Right hindlimb (tissue), 1 donor: ENCODE measurements around the gene TMEM255B.
"Not testable (repeated sequence)": the region's sequence is repeated elsewhere in the genome, so short reads cannot be mapped to it uniquely, and the experiment has no call there.

Experiments used
- DNase-seq: peaks from one replicate; pipeline ENCODE4 v3.0.0-alpha.2; 2018

TMEM255B gene

GRCh38 chr13:113735194-113735593 lies 23.8 kb upstream of the TMEM255B start:
- DNase-seq, result no peak

DNA sequence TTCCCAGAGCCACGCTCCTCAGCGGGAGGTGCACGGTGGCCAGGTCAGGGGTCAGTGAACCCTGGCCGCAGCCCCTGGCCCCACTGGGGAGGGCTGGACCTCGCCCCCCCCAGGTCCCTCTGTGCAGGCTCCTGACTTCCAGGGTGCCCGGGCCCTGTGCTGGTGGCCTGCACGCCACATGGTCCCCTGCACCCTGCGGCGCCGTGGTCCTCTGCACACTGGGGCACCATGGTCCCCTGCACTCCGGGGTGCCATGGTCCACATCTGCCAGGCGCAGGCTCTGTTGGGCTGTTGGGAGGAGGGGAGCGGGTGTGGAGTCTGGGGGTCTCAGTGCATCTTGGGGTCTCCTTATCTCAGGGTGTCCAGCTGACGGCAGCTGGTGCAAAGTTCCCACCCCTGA lies 23.3 kb upstream of the TMEM255B start:
- no peak for DNase-seq

- no peak for DNase-seq
Observed at GRCh38 chr13:113736258-113736731, 22.7 kb upstream of the TMEM255B start.

DNA sequence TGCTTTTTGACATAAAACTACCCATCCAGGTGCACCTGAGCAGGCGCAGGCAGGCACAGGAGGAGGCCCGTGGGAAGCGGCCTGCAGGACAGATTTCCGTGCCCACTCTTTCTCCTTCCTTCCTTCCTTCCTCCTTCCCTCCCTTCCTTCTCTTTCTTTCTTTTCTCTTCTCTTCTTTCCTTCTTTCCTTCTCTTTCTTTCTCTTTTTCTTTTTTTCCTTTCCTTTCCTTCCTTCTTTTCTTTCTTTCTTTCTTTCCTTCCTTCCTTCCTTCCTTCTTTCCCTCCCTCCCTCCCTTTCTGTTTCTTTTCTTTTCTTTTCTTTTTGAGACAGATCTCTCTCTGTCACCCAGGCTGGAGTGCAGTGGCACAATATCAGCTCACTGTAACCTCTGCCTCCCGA lies 21.2 kb upstream of the TMEM255B start:
- DNase-seq, result no peak

DNA sequence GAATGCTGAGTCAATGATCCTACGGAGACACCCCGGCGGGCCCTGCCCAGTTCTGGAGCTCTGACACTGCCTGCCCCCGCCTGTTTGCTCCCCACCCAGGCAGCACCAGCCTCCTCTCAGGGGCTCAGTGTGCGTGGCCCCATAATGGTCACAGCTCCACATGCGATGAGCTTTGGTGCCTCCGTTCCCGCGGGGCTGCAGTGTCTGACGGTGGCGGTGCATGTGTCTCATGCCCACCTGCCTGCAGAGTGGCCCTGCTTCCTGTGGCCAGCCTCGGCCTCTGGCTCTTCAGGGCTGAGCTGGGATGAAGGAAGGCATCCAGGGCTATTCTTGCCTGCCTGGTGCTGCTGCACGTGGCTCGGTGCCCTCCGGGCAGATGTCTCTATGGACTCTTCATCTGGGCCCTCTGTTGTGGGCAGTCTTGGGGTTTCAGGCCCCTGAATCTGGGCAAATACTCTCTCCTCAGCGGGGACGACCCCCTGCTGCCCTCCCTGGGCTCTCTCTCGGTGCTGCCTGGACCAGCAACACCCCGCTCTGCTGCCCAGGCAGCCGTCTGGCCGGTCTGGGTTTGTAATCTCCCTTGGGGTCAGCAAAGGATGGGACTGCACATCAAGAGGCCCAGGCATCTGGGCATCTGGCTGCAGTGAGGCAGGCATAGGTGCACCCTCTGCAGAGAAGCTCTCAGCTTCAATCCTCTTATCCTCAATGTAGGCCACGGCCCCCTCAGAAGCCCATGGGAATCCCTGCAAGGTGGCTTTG lies 19.3 kb upstream of the TMEM255B start:
- DNase-seq, result no peak

DNA sequence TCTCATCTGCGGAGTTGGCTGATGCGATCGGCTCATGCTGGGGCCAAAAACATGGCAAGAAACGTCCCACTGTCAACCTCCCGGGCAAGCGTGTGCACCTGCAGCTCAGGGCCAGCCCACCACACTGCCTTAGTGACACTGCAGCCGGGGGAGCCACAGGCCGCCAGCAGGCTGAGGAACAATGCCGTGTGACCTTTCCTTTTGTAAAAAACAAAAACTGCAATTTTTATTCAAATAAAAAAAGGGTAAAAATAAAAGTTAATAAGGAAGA lies 18.8 kb upstream of the TMEM255B start:
- no peak for DNase-seq

DNA sequence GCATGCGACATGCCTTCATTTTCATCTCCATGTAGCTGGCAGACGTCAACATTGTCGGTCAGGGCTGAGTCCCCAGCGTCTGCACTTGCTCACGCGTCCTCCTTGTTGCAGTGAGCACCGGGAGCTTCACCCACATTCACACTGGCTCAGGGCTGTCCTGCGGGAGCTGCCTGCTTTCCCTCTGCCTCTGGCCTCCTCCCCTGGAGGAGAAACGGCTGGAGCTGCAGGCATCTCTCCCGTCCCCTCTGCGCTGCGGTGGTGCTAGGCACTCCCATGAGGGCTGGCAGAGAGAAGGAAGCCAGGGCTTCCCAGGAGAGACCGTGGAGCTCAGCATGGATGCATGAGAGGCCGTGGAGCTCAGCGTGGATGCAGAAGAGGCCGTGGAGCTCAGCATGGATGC lies 18.4 kb upstream of the TMEM255B start:
- no peak for DNase-seq

DNA sequence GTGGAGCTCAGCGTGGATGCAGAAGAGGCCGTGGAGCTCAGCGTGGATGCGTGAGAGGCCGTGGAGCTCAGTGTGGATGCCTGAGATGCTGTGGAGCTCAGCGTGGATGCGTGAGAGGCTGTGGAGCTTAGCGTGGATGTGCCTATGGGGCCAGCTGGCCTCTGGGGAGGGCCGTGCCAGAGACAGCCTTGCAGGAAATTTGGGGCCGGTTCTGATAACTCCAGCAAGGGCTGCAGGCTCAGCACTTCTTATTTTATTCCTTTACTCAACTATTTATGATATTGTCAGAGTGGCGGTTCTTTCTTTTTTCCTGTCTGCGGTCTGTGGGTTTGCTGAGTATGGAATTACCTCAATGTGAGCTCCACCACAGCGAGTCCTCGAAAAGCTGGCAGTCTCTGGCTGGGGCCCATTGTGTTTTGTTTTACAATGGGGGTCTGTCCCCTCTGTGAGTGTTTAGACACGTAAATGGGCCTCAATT lies 17.8 kb upstream of the TMEM255B start:
- DNase-seq, result no peak

- DNase-seq, result peak; percentile 66
Observed at GRCh38 chr13:113742000-113742441, 17.0 kb upstream of the TMEM255B start.

DNA sequence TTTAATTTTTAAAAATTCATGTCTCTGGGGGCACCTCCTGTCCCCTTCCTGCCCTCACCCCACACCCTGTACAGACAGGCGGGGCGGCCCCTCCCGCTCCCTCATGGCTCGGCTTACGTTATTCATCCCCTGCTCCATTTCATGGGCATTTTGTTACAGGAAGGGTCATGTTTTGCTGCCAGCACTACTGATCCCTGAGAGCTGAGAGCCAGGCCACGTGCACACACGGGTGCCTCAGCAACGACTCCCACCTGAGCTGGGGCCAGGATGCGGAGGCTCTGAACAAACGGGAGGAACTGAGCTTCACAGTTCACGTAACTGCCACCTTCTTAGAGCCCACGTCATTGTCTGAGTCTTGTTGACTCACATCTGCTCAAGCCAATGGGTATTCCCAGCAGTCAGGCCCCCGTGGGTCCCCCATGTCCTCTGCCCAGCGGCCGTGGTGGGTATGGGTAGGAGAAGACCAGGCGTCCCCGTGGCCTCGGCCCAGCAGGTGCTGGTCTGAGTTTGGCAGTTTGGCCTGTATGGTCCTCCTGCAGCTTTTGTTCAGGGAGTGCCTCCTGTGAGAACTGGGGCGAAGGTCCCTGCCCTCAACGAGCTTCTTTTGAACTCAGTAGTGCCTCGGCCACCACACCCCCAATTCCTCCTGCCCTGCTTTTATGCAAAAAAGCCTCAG lies 16.4 kb upstream of the TMEM255B start:
- no peak for DNase-seq

DNA sequence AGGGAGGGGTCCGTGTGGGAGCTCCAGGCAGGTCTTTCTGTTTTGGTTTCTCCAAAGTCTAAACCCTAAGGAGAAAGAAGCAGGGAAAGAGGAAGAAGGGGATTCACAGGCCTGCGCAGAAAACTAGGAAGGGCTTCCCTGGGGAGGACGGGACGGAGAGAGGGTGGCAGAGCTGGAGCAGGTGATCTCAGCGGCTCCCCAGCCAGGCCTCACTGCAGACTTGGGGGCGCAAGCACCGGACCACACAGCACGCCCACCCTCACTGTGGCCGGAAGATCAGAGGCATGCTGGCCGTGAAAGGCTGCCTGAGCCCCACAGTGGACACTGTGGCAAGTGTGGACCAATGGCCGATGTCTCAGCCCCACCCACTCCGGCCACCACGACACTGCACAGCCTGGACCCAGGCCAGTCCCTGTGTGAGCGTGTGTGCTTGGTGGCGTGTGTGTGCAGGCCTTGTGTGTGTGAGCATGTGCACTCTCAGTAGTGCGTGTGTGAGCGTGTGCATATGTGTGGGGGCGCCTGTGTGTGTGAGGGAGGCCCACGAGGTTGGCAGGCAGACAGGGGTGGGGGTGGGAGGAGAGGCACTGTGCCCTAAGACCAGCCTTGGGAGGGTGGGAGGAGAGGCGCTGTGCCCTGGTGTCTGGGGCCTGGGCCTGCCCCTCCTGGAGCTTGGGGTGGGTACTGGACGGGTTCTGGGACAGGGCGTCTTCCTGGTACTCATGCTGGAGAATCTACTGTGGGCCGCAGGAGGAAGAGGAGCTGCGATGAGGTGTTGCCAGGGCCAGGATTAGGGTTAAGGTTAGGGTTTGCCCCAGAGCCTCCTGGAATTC lies 15.4 kb upstream of the TMEM255B start:
- no peak for DNase-seq

DNA sequence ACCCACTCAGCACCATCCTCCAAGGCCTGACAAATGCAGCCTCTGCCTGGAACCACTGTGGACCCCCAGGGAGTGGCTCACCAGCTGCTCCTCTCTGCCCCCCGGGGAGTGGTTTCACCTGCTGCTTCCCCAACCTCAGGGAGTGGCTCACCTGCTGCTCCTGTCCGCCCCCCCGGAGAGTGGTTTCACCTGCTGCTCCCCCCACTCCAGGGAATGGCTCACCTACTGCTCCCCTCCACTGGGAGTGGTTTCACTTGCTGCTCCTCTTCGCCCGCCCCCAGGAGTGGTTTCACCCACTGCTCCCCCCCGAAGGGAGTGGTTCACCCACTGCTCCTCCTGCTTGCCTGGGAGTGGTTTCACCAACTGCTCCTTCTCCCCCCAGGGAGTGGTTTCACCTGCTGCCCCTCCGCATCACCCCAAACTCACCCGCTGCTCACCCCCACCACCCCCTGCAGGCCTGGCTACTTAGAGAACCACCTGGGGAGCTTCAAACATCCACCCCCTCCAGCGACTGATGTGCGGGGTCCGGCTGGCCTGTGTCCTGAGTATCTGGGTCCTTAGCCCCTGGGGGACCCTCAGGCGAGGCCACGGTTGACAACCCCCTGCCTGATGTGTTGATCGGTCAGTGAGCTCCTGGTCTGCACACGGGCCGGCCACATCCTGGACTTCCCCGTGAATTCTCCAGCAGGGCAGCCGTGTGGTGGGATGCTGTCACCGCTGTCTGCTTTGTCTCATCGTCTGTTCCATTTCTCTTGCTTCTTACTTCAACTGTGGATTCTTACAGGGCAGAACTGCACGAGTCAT lies 14.6 kb upstream of the TMEM255B start:
- no peak for DNase-seq

GRCh38 chr13:113745059-113745458 lies 14.0 kb upstream of the TMEM255B start:
- no peak for DNase-seq

- DNase-seq, result not testable (repeated sequence)
Observed at GRCh38 chr13:113745500-113746142, 13.4 kb upstream of the TMEM255B start.

DNA sequence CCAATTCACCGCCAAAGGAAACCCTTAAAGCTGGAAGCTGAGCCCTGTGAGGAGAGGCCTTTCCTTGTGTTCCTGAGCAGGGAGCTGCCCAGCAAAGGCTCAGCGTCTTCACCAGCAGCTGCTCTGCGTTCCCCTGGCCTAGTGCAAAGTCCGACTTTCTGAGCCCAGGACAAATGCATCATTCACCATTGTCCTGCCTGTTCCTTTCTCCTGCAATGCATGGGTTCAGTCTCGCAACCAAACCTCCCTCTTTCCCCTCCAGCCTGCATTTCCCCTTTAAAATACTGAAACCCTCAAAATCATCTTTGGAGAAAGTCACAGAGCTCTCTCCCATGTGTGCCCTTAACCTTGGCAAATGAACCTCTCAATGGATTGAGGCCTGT lies 12.9 kb upstream of the TMEM255B start:
- DNase-seq, result no peak

GRCh38 chr13:113746671-113747070 lies 12.4 kb upstream of the TMEM255B start:
- DNase-seq, result no peak

DNA sequence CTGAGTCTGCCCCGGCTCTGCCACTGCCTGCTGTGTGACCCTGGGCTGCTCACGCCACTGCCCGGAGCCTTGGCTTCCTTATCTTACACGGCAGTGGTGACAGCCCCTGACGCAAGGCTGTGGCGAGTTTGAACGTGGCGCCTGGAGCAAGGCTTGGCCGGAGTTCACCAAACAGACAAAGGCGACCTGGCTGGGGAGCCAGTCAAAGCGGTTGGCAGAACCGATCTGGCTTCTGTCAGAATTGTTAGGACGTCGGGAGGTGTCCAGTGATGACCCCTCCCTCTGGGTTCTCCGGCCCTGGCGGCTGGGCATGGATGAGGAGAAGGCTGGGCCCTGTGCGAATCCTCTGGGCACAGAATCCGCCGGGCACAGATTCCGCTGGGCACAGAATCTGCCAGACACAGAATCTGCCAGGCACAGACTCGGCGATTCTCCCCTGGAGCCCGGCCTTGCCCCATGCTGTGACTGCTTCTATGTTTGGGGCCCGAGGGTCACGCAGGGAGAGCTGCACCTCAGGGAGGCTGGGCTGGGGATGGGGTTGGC lies 11.7 kb upstream of the TMEM255B start:
- no peak for DNase-seq

DNA sequence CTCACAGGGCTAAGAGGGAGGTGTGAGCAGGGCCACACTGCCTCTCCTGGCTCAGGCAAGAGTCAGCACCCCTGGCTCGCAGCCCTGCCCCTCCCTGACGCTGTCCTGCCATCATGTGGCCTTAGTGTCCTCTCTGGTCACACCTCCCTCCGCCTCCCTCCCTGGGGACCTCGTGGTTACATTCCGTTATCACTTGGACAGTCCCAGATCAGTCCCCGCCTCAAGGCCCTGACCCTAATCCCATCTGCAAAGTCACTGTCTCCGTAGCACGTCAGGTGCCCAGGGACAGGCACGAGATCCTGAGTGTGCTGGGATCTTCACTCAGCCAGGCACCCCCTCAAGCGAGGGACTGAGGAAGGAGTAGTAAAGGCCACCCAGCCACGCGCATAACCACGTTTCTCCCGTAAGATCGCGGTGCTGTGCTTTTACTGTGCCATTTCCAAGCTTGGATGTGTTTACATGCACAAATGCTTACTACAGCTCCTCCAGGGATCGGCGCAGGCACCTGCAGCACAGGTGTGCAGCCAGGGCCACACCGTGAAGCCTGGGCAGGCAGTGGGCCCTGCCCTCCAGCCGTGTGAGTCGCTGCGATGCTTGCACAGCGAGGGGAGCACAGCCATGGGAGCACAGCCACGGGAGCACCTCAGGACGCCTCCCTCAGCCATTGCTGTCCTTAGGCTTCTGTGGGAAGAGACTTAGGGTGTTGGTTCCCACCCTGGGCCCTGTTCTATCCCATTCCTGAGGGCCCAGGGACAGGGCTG lies 10.7 kb upstream of the TMEM255B start:
- no peak for DNase-seq

GRCh38 chr13:113748862-113749451 lies 10.1 kb upstream of the TMEM255B start:
- DNase-seq, result no peak

- no peak for DNase-seq
Observed at GRCh38 chr13:113749507-113749906, 9.5 kb upstream of the TMEM255B start.

DNA sequence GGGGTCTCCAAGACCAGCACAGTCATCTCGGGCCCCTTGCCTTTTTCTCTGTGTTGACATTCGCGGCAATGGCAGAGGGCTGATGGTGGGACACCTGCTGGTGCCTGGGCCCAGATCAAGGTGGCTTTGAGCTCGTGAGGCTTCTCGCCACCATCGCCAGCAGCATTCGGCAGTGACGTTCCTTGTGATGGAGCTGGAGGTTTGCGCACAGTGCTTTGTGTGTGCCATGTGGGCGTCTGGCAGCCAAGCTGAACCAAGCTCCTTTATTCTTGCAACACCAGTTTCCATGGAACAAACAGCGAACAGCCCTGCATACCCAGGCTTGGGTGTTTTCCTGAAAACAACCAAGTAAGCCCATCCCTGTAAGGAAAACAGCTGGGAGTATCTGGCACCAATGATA lies 9.1 kb upstream of the TMEM255B start:
- no peak for DNase-seq
